Measurements from ENCODE around the gene VTI1A. TPM values are rescaled to one million over a fixed set of nuclear protein-coding genes. Genes with fewer than 3 reads are reported as not detected.
"Not testable (repeated sequence)": the region's sequence is repeated elsewhere in the genome, so short reads cannot be mapped to it uniquely, and the experiment has no call there.

The VTI1A gene
- total RNA-seq, 1 experiment from 2014 or later, result 32.4 TPM

DNA sequence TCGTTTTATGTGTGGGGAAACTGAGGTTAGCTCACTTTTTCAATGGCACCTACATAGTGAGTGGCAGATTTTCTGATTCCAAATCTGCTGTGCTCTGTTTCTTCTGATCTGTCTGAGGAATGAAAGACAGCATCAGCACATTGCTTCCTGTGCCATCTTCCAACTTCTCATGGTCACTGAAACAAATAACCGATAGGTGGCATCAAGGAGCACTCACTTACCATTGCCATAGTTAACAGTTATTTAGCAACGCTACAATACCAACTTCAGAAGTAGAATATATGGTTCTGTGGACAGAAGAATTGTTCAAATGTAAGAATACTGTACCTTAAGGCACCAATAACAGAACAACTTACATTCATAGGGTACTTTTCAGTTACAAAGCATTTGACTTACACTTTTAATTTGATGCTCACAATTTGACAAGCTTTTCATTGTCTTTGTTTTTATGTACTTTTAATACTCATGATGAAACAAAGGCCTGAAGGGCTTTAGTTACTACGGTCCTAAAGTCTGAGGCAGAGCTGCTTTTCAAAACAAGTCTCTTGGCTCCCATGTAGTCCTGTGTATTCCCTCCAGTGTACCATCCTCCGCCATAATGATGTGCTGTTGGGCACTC, 274.2 kb downstream of the VTI1A start:
- peak; percentile 46 for DNase-seq (ENCODE audit: low read depth)

DNA sequence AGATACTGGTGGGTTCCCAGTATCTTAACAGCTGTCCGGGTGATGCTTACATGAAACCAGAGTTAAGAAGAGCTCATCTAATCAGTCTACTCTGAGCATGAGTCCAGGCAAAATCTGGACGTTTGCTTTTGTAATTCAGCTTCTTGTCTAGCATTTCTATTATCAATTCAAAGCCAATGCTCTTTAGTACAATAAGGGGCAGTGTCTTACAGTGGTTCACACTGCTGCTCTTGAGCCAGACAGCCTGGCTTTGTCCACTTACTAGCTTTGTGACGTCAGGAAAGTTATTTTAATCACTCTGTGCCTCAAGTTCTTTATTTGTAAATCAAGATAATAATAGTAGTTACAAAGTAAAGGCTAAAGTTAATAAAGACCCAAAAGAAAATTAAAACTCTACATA, 275.7 kb downstream of the VTI1A start:
- no peak for DNase-seq (ENCODE audit: low read depth)

DNA sequence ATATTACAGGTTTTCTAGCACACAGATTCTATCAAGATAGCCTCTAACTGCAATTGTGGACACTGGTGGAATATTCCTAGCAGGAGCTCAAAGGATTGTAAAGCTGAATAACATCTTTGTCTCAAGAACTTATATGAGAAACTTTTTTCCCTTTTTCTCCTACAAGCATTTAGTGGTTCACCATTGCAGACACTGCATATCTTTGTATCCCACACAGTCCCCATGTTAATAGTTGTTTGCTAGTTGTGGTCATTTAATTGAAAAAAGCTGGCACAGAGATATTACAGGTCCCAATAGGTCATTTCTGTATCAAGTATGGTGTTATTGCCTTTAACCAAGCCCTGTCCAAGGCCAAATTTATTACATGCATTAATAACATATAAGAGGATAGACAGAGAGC, 276.9 kb downstream of the VTI1A start:
- DNase-seq (ENCODE audit: low read depth), result no peak

DNA sequence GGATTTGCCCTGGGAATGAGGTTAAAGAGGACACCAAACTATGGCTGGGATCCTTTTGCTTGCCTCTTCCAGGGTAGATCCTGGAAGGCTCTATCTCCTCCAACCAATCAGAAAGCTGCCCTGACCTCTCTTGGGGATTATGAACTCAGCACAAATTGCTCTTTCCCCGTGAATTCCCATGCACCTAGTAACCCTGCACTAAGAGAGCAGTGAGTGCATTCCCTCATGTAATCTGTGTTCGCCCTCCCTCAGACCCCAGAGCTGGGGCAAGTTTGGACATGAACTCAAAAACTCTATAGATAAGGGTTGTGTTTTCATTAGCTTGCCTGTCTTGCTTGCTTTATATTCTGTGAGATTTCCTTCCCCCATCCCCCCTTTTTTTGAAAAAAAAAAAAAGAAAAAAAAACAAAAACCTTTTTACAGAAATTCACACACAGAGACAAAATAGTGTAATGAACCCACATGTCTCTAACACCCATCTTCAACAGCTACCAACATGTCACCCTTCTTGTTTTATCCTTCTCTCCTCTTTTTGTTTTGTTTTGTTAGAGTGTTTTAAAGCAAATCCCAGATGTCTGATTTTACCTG, 277.5 kb downstream of the VTI1A start:
- no peak for DNase-seq (ENCODE audit: low read depth)

DNA sequence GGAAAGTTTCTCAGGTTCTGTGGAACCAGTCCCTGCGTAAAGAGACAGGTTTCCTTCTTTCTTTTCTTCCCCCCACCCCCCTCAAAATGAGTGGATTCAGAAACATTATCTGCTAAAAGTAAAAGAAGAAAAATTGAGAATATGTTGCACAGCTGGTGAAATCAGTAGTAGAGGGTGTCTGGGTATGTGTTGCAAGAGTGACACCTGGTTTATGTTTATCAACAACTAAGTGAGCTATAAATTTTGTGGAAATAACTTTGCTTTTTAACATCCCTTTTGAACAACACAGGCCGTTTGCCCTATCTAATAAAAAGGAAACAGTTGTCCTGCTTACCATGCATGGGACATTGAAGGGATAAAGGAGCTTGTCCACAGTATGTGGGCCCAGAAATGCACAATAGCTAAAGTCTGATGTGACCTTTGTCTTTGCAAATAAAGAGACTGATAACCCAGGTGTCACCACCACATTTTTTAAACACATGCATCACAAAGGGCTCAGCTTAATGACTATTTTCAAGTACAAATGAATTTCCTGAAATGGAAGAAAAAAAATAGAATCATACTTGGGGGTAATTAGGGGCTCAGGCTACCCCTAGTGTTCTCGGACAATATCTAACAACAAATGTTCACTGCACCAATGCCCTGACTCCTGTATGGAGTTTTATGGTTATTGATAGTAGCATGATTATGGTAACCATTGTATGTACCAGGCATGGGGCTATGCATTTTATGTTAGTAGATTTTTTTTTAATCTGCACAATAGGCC, 281.3 kb downstream of the VTI1A start:
- DNase-seq (ENCODE audit: low read depth), result no peak

DNA sequence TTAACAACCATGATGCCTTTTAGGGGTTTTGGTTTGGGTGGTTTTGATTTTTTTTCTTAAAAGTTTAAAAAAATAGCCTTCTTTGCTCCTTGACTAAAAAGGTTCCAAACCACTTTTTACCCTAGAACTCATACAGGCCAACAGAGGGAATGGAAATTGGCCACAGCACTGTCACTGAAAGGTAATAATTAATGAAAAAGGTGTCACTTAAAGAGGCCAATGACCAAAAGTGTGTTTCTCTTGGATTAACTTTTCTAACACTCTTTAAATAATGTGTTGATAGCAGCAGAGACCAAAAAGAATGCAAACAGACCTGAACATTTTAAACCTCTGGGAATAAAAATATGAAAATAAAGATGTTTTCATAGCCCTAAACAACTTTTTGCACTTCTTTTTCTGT, 282.0 kb downstream of the VTI1A start:
- no peak for DNase-seq (ENCODE audit: low read depth)

DNA sequence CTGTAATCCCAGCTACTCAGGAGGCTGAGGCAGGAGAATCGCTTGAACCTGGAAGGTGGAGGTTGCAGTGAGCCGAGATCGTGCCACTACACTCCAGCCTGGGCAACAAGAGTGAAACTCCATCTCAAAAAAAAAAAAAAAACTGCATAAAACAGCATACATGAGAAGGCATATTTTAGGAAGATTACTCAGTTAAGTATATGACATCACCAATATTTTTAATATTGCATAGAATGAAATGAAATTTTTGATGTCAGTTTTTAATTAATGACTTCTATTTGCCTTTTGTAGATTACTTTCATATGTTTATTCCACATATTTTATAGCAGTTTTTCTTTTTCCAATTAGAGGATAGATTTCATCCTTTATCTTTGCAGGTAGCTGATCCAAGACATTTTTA, 284.4 kb downstream of the VTI1A start:
- DNase-seq (ENCODE audit: low read depth), result not testable (repeated sequence)

DNA sequence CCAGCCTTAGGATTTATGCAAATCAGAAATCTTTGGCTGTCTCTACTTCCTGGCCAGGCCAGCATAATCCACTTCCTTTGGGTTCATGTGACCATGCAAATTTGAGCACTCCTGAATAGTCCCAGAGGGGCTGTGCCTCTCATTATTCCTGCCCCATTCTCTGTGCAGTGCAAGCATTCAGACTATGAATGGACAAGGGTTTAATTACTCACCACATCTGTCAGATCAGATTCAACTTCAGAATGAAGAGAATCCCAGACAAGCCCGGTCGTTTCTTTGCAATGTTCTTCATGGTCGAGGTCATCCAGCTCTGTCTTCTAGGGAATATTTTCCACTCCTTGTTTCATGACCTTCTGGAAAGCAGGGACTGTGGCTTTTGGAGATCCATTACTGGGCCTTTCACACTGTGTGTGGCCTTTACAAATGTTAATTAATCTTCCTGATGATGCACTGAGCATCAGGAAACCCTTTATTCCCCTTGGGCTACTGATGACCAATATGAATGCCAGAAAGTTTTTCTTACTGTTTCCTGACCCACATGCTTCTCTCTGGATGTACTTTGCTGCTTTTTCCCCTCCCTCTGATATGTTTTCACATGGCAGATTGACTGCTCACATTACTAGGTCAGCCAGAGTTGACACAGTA, 285.4 kb downstream of the VTI1A start:
- peak; percentile 60 for DNase-seq (ENCODE audit: low read depth)

DNA sequence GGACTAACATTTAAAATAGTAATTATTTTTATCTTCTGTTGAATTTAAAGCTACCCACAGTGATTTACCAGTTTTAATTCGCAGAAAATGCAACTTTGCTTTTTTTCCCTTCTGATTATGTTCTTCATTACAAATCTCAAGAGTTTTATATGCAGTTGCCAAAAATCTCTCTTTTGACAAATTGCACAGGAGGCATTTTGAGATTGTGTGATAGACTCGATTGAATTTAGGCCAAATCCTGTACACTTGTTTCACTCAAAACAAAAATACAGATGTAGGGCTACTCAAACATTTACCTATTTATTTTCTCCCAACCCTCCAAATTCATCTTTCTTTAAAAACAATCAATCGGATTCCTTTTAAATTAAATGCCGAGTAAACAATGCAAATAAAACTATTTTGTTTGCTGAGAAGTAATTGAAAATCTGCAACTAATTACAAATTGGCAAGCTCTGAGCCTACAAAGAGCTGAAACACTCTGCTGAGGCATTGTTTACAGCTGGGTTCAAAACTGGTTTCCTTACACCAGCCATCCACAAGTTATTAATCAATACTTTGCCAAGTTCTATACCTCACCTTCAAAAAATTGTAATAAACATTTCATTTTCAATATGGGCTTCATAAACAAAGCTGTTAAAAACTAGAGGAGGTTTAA, 288.2 kb downstream of the VTI1A start:
- DNase-seq (ENCODE audit: low read depth), result no peak

DNA sequence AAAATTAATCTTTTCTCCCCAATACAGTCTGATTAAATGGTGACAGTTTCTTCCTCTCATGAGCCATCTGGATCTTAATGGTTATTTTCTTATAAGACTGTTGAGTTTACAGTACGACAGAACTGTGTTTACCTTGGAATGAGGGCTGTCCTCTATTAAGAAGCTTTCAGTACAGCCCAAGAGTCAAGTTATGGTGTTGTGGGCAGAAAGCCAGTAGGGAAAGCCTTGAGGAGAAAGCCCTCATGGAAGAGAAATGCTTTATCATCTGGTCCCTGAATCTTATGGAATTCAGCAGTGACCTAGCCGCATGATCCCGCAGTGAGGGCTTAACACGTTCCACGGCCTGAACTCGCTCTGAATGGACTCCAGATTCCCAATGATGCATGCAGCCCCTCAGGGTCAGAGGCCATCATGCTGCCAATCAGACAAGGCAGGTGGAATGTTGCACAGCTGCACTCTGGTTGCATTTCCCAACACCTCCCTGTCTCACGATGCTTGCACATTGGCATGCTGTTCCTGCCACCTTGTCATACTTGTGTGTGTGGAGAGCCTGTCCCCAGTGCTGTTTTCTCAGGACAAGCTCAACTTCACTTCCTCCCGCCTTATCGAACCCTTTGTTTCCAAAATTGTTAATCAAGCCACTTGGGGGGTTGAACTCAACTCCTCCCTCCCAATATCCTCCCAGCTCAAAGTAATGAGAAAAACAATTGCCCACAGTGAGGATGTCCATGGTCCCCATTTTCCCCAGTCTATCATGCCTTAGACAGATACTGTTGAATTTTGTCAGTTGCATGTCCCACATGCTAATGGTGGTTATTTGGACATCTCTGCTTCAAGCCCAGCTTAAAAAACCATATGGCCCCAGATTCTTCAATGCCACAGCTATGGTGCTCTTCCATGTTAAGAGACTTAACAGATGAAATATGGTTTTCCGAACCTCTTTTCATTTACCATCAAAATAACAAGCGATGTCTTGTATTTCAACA, 291.9 kb downstream of the VTI1A start:
- DNase-seq (ENCODE audit: low read depth), result no peak

DNA sequence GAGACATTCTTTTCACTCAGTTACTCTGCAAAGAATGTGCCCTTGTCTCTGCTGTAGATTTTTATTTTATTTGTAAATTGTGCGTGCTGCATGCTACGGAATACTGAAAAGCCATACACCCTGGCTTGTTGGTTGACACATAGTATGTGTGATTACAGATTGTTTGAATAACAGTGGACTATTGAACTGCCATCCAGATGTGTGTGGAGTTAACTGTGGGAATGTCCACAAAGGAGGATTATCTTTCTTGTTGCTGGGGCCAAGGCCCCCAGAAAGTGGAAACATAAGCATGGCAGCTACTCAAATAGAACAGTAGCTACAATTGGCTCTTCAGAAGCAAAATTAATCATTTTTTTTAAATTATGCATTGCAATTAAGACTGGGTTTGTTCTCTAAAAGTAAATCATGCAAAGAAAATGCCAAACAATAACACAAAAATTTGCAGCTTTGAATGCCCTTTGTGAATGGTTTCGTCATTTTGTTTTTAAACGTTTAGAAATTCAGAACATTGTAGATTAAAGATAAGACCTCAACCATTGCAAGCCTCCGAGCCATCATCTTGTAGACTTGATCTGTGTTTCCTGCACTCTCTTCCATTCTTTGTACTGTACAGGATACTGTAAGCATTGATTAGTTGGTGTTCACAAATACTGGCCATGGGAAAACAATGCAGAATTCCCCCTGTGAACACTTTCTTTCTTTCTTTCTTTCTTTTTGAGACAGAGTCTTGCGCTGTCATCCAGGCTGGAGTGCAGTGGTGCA, 292.8 kb downstream of the VTI1A start:
- DNase-seq (ENCODE audit: low read depth), result no peak

DNA sequence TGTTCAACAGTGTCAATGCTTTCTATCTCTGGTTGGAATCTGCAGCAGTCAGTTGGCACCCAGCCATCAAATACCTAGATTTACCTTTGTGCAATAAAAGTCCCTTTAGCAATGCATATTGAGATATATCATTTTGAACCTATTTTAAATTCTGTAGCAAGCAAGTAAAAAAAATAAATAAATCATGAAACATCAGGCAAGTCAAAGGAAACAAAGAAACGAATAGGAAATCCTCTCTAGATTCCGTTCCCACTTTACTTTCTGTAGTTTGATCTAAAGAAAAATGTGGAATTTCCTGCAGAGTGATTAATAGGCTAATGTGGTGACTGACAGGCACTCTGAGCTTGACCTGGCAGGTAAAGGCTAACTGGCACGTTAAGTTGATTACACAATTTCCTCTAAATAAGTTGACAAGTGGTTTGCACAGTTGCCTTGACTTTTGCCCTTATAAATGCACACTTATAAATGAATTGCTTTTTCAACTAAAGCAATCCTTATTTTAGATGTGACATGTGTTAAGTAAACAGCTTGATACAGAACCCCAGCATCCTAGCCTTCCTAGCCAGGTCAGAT, 294.9 kb downstream of the VTI1A start:
- no peak for DNase-seq (ENCODE audit: low read depth)

DNA sequence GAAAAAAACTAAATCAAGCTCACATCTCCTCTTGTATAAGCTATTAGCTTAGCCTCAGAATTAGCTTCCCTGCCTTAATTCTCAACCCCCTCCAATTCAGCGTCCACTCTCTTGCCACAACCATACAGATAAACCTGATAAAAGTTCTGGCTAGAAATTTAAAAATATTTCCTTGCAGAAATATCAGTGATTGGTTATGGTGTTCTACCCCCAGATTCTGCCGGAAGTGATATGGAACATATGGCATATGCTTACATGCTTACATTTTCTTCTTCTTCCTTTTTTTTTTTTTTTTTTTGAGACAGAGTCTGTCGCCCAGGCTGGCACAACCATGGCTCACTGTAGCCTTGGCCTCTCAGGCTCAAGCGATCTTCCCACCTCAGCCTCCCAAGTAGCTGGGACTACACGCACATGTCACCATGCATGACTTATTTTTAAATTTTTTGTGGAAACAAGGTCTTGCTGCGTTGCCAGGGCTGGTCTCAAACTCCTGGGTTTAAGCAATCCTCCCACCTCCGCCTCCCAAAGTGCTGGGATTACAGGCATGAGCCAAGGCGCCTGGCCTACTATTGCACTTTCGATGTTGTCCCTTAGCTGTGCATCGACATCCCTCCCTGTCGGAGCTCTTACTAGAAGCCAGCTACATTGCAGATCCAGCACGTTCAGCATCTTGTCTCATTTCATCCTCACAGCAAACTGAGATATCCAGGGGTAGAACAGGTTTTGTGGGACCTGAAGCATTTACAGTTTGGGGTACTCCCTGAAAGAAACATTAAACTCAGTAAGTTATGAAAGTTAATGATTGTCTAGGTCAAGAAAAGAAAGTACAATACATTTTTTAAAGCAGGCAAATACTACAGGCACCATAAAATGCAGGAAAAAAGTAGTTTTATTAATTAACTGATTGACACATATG, 297.4 kb downstream of the VTI1A start:
- DNase-seq (ENCODE audit: low read depth), result no peak

DNA sequence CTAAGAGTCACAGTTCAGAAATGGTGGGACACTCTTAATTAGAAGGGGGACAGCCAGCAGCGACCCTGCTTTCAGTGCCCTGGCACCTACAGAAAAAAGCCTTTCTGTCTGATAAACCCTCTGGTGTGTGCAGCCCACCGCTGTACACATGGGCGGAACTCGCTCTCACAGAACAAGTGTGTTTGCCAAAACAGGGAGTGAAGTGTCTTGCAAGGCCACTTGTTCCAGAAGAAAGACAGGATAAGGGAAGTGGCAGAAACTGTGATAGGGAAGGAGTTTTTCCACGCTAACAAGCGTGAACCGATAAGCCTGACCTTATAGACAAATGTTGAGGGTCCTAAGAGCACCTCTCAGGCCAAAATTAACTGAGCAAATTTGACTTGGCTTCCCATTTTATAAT, 299.3 kb downstream of the VTI1A start:
- no peak for DNase-seq (ENCODE audit: low read depth)

DNA sequence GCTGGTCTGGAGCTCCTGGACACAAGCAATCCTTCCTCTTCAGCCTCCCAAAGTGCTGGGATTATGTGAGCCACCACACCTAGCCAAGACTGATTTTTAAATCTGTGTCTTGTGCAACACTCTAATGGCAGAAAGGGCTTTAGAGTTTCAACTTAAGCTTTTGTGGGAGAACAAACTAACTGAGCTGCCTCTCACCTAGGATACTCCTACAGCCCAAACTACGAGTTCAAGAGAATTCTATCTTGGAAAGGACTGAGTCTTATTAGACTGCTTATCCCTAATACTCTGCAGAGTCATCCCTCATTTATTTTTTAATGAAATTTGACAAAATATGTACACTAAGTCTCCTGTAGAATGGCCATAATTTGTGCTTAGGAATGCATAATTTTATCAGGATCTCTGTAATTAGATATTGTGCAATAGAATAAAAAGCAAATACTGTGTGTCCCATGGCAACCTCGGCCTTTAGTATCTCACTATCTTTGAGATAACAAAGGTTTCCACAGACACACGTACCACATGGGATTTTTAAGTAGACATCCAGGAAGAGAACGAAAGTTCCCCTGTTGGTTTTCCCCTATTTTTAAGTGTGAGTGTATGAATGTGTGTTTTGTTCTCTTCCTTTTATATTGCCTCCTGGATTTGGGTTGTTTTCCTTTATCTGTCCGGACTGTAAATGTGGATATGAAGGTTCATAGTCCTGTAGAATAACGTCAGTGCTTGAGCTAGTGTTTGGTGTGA, 303.6 kb downstream of the VTI1A start:
- DNase-seq (ENCODE audit: low read depth), result no peak

DNA sequence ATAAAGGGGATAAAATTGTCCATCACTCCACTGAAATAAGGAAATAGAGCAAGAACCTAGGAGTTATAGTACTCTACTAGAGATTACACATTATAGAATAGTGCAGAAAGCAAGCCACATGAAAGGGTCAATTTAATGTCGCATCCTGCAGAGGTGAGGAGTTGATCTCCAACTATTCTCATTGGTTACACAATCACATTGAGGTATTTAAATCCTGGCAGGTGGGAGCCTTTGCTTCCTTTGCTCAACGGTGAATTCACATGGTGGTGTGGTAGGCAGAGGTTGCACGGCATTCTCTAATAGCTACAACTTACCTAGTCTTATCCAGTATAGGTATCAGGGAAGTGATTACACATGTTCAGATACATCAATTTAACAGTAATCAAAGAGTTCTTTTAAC, 304.6 kb downstream of the VTI1A start:
- DNase-seq (ENCODE audit: low read depth), result no peak

DNA sequence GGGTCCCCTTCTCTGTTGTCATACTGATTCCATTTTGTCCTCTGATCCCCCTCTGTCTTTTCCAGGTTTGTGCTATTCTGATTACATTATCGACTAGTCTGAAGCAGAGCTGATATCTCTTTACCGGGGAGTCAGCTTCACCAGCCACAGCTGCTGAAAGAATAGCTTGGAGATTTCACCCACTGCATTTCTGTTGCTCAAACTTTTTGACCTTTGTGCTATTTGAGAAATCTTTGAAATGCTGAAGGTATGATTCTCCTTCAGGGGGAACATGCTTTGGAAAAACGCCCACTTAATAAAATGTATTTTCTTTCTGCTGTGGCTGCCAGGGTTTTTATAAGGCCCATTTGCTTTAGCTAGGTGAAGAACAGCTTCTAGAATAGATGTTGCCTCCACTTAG, 305.3 kb downstream of the VTI1A start:
- no peak for DNase-seq (ENCODE audit: low read depth)

DNA sequence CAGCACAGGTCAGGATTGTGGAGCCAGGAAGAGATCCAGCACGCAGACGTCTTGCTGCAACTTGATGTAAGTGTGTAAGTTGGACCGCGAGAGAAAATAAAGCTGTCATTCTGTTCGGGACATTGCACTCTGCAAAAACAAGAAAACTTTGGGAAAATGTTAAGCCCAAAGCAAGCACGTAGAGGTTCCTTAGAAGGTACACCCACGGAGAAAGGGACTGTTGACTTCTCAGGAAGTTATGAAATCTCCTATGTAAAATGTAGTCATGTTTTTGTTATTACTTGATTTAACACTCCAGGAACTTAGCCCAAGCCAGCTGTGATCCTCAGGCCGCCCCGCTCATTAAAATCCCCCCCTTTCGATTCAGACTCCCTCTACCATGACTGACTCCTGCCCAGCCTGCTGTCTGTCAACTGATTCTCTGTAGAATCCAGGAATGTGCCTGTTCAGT, 307.0 kb downstream of the VTI1A start:
- DNase-seq (ENCODE audit: low read depth), result no peak

Measured in M059J (cell line).